Measurements from ENCODE around the gene OR52B2.

GRCh38 chr11:6170226-6170625 lies at the start of gene OR52B2:
- no peak for TF ChIP-seq CTCF (IDR thresholded peaks at IDR 0.05; ENCODE audit: low read length)
- no peak for TF ChIP-seq EZH2 (IDR thresholded peaks at IDR 0.05; ENCODE audit: borderline replicate concordance, low read length)
